K562 (cell line): ENCODE results near the gene ELFN2. TPM values are rescaled to one million over a fixed set of nuclear protein-coding genes. Genes with fewer than 3 reads are reported as not detected.
A peak's percentile ranks its signal among the peaks of the same experiment; 100 is the strongest.

Experiments
- ATAC-seq: fragments of 200-7000 bp; cut with Tn5 transposase; 3 replicates; pipeline ENCODE4 v1.9.1; 2020; ENCODE audit warnings: moderate library complexity
- BruUV-seq: library from RNA; stranded (reverse); fragments of 400-500 nt; replicated peaks from 2 replicates; lab custom pipeline; 2021; lab: Mats Ljungman, UMichigan
- CTCF ChIA-PET: fragments of 300-600 bp; formaldehyde crosslinking; extraction: SDS; loops from one replicate; lab custom pipeline; 2021; ENCODE audit warnings: low intra/inter-chr PET ratio; lab: Yijun Ruan, JAX
- POLR2A ChIA-PET: fragments of 300-600, 350-650 bp; sonication (Branson Sonifier 250); formaldehyde crosslinking; extraction: SDS; loops from one replicate; lab custom pipeline; 2021; ENCODE audit warnings: antibody characterized with exemption, inconsistent platforms; lab: Yijun Ruan, JAX
- DNase-seq, 4 experiments: peaks; one replicate each; pipeline versions ENCODE4 v3.0.0 to v3.0.0-alpha.2; 2011 to 2018; ENCODE audit warnings: low spot score in 3 of 4, mixed read lengths in 3 of 4; ENCODE audit errors: extremely low read depth in 1 of 4
- FAIRE-seq: peaks from 2 replicates; lab custom pipeline; 2011; peaks lifted over from hg19 to GRCh38; lab: Jason Lieb, UNC
- H2AFZ ChIP-seq: 2 replicates; pipeline ENCODE4 v1.6.0; 2011; ENCODE audit warnings: low read depth, low read length, control low read depth, inconsistent platforms
- H3K27ac ChIP-seq: fragments of 200-600 bp; 3 replicates; pipeline ENCODE4 v1.8.0; 2011; ENCODE audit warnings: low read depth, mild to moderate bottlenecking, control low read depth, inconsistent platforms, low read length, moderate library complexity, mixed read lengths; ENCODE audit errors: extremely low read depth
- H3K27me3 ChIP-seq, 2 experiments: fragments of 300-600 bp in 1 of 2; 2 replicates in 1 of 2; 3 replicates in 1 of 2; pipeline versions ENCODE4 v1.6.0 to v1.8.0; 2011; ENCODE audit warnings: inconsistent platforms in 2 of 2, low read length in 2 of 2, mild to moderate bottlenecking in 1 of 2, mixed read lengths in 1 of 2, moderate library complexity in 1 of 2; ENCODE audit not compliant: control insufficient read depth in 2 of 2, insufficient read depth in 2 of 2
- H3K36me3 ChIP-seq: fragments of 300-600 bp; 3 replicates; pipeline ENCODE4 v1.8.0; 2011; ENCODE audit warnings: mild to moderate bottlenecking, low read length, inconsistent platforms; ENCODE audit not compliant: control insufficient read depth, insufficient read depth
- H3K4me1 ChIP-seq, 2 experiments: fragments of 200-600 bp in 1 of 2; replicated peaks in 1 of 2; 2 replicates in 1 of 2; 3 replicates in 1 of 2; pipeline versions ENCODE4 v1.5.1 to v1.8.0; 2011; ENCODE audit warnings: inconsistent platforms in 2 of 2, low read length in 2 of 2, mild to moderate bottlenecking in 1 of 2, mixed read lengths in 1 of 2, moderate library complexity in 1 of 2; ENCODE audit not compliant: control insufficient read depth in 2 of 2, insufficient read depth in 2 of 2
- H3K4me2 ChIP-seq: 2 replicates; pipeline ENCODE4 v1.6.1; 2011; ENCODE audit warnings: low read length, control low read depth, inconsistent platforms, mixed read lengths; ENCODE audit not compliant: insufficient read depth
- H3K4me3 ChIP-seq: fragments of 200-600 bp; sonication (generic), shearing (Covaris generic); 2 replicates; pipeline ENCODE4 v1.5.1; 2016; ENCODE audit warnings: control low read depth, inconsistent platforms
- H3K79me2 ChIP-seq: fragments of 200-600 bp; 3 replicates; pipeline ENCODE4 v1.8.0; 2011; ENCODE audit warnings: low read length, inconsistent platforms; ENCODE audit not compliant: control insufficient read depth, insufficient read depth
- H3K9ac ChIP-seq, 2 experiments: 2 replicates each; pipeline versions ENCODE4 v1.6.0 to v1.6.1; 2011; ENCODE audit warnings: low read depth in 2 of 2, low read length in 2 of 2, control low read depth in 1 of 2, inconsistent platforms in 1 of 2, mild to moderate bottlenecking in 1 of 2, mixed read lengths in 1 of 2; ENCODE audit not compliant: insufficient read depth in 1 of 2
- H3K9me1 ChIP-seq: one replicate; pipeline ENCODE4 v1.6.0; 2011; ENCODE audit warnings: inconsistent platforms, mild to moderate bottlenecking, low read length, moderate library complexity; ENCODE audit not compliant: control insufficient read depth, insufficient read depth
- H3K9me3 ChIP-seq: replicated peaks from 2 replicates; pipeline ENCODE4 v1.5.1; 2011; ENCODE audit warnings: low read depth, low read length, inconsistent platforms; ENCODE audit not compliant: control insufficient read depth, insufficient read depth
- H4K20me1 ChIP-seq: replicated peaks from 2 replicates; pipeline ENCODE4 v1.6.1; 2011; ENCODE audit warnings: low read length, inconsistent platforms, mixed read lengths; ENCODE audit not compliant: control insufficient read depth, insufficient read depth
- MIER1 ChIP-seq: fragments of 450-650 bp; IDR thresholded peaks from 2 replicates; pipeline ENCODE4 v1.6.1; 2016; ENCODE audit warnings: antibody characterized with exemption, mild to moderate bottlenecking, low read depth
- NCOA2 ChIP-seq, 2 experiments: fragments of 450-650 bp; IDR thresholded peaks; 2 replicates each; pipeline ENCODE4 v1.6.1; 2018; ENCODE audit warnings: mild to moderate bottlenecking in 2 of 2, moderate library complexity in 1 of 2; ENCODE audit not compliant: partially characterized antibody in 2 of 2
- REST ChIP-seq, 2 experiments: fragments of 450-650 bp; formaldehyde crosslinking in 1 of 2; IDR thresholded peaks; 2 replicates each; pipeline versions ENCODE4 v1.4.0 to v1.6.1; 2014 to 2020; ENCODE audit warnings: mild to moderate bottlenecking in 2 of 2, borderline replicate concordance in 1 of 2, low read depth in 1 of 2
- ZNF609 ChIP-seq: sonication (generic); formaldehyde crosslinking; IDR thresholded peaks from 2 replicates; pipeline ENCODE4 v1.8.1; 2023; ENCODE audit warnings: missing genetic modification reagents, mild to moderate bottlenecking, borderline replicate concordance
- ZNF766 ChIP-seq: fragments of 200-800 bp; sonication (Bioruptor generic); conservative IDR thresholded peaks from 2 replicates; pipeline ENCODE4 v1.6.1; 2016; ENCODE audit warnings: missing genetic modification characterization, missing compliant biosample characterization
- WGBS: fragments of 100-300 bp; shearing (Covaris generic); methylation state at CpG from one replicate; pipeline ENCODE4 v1.1.6; 2016; ENCODE audit warnings: low coverage, mixed read lengths; ENCODE audit not compliant: insufficient coverage; ENCODE audit errors: missing lambda C conversion rate; 5-methylcytosine and 5-hydroxymethylcytosine counted together
- in situ Hi-C: fragments of 300-500 bp; cut with MboI; formaldehyde crosslinking; loops from 4 replicates; pipeline ENCODE4 v1.15.0; 2018; ENCODE audit warnings: inconsistent platforms, mixed read lengths
- intact Hi-C: fragments of 100-400 bp; cut with micrococcal nuclease; formaldehyde crosslinking; loops from 2 replicates; pipeline ENCODE4 v1.14.2; 2022
- polyA plus RNA-seq, 8 experiments: library from polyadenylated mRNA; depleted of rRNA in 4 of 8; stranded (reverse) in 5 of 8; unstranded in 3 of 8; fragments of >200 nt; fragmentation: Nextera tagmentation in 2 of 8; fragmentation: Illumina TruSeq in 1 of 8; extraction: Ambion mirVana in 2 of 8; extraction: Trizol in 1 of 8; gene quantifications; 2 replicates each; pipeline versions ENCODE4 v1.2.1 to v1.2.3, GENCODE V29; 2011 to 2014; ENCODE audit warnings: inconsistent platforms in 1 of 8, missing spikeins in 1 of 8
- total RNA-seq, 7 experiments: library from RNA; depleted of rRNA in 6 of 7; stranded (reverse); fragments of >200 nt in 6 of 7; fragmentation: Illumina TruSeq in 2 of 7; extraction: Trizol in 2 of 7; gene quantifications; 2 replicates each; pipeline versions ENCODE4 v1.2.1 to v1.2.3, GENCODE V29; 2011 to 2021; ENCODE audit warnings: low replicate concordance in 1 of 7

The ELFN2 gene
- total and polyA plus RNA-seq, 9 of the 15 experiments (the other 6 are each of a cell fraction or from before 2014, with no cell fraction given): not detected

GRCh38 chr22:37462983-37463382 lies 35.7 kb upstream of the ELFN2 start:
- no peak overlapping the region for H3K4me3 ChIP-seq
- FAIRE-seq (no peak), DNase-seq (peak in 3 of 4 experiments; percentile 36 to 40 (median 37)), ATAC-seq (peak; percentile 61; the same call in 2 of the 3 replicates)
- no peak overlapping the region for H3K27ac ChIP-seq
- in situ Hi-C loops (no loop called here), intact Hi-C loops (no loop called here)
- no peak overlapping the region for H3K4me2 ChIP-seq
- no peaks in the 10 kb centered on the region for H3K36me3 ChIP-seq
- no peaks in the 10 kb centered on the region for H3K9me3 ChIP-seq
- H3K9ac ChIP-seq: no peak overlapping the region
- no peaks in the 10 kb centered on the region for H3K9me1 ChIP-seq
- ChIA-PET CTCF (no interaction called here), POLR2A (interaction anchor here (0.6 to 1.2 kb wide), 3 partner anchors 9 to 203 kb away, joined by 5 to 6 read pairs (median 5); no protein-coding TSS in a partner anchor)
- no peaks in the 10 kb centered on the region for H3K4me1 ChIP-seq
- BruUV-seq: no TSS peak
- peaks cover 0 to 27% of the 10 kb centered on the region in 2 experiments; a peak in 2 of 5 replicates for H3K27me3 ChIP-seq
- H2AFZ ChIP-seq: no peak overlapping the region
- H3K79me2 ChIP-seq: no peaks in the 10 kb centered on the region
- WGBS: 0% methylated on average over 5 of the region's 5 CpGs
- no peaks in the 10 kb centered on the region for H4K20me1 ChIP-seq
- TF ChIP-seq MIER1: peak; percentile 89
- peak; percentile 97 for TF ChIP-seq REST (IDR thresholded peaks at IDR 0.05; ENCODE audit: borderline replicate concordance)
- peak; percentile 93 for TF ChIP-seq REST (CRISPR knock-in tag; IDR thresholded peaks at IDR 0.05; ENCODE audit: low read depth)
- TF ChIP-seq ZNF766 (CRISPR knock-in tag): 0 out of 2 replicates have a peak, but pooled peaks have one; percentile 22
- no peak for TF ChIP-seq NCOA2 (IDR thresholded peaks at IDR 0.05; ENCODE audit: partially characterized antibody in 2 of 2)
- no peak for TF ChIP-seq ZNF609 (CRISPR knock-in tag)
